ENCODE measurements around the gene GAB1.

DNA sequence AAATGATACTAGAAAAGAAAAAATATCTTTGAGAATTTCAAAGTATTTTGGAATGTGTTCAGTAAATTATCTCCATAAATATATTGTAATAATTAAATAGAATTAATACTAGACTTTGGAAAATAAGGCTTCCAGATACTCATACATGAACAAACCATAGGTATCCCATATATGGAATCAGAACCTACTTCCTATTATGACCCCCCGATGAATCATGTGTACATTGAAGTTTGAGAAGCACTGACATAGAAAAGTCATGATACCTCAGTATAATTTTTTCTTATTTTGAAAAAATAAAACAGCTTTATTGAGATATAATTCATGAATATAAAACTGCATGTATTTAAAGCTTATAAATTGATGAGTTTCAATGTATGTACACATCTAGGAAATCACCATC is 149.6 kb downstream of the GAB1 start:
- TF ChIP-seq ARNTL (CRISPR knock-in tag; IDR thresholded peaks at IDR 0.05; ENCODE audit: borderline replicate concordance, low read depth) (no peak), PPARA (CRISPR knock-in tag; IDR thresholded peaks at IDR 0.05; ENCODE audit: borderline replicate concordance) (no peak)
- TF ChIP-seq, protein P1, sequence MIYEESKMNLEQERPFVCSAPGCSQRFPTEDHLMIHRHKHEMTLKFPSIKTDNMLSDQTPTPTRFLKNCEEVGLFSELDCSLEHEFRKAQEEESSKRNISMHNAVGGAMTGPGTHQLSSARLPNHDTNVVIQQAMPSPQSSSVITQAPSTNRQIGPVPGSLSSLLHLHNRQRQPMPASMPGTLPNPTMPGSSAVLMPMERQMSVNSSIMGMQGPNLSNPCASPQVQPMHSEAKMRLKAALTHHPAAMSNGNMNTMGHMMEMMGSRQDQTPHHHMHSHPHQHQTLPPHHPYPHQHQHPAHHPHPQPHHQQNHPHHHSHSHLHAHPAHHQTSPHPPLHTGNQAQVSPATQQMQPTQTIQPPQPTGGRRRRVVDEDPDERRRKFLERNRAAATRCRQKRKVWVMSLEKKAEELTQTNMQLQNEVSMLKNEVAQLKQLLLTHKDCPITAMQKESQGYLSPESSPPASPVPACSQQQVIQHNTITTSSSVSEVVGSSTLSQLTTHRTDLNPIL (CRISPR knock-in tag; IDR thresholded peaks at IDR 0.05; ENCODE audit: low read depth): no peak
